HG03342 (cell line): ENCODE results near the gene ERC2.

Source experiments
- ATAC-seq: cut with Tn5 transposase; IDR thresholded peaks from one replicate; pipeline ENCODE4 v1.9.1; 2021; ENCODE audit warnings: mild to moderate bottlenecking, moderate library complexity; ENCODE audit not compliant: unreplicated experiment

The ERC2 gene

DNA sequence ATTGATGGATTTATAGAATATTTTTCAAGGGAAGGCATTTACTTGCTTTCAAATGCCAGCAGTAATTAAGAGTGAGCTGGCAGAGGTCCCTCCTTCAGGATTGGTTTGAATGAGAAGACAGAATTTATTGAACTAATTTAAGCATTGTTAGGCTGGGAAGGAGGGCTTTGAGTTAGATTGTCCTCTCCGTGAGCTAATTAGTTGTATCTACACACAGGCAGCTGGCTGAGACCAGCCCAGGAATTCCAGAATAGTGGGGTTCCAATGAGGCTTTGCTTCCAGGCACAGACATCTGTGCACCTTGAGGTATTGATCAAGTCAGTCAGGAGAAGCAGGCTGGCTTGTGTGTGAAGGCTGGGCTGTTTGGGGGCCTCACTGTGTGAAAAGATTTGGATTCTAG, 857.1 kb downstream of the ERC2 start:
- ATAC-seq = no peak

- ATAC-seq = no peak
Measured at GRCh38 chr3:55609230-55609827, 858.9 kb downstream of the ERC2 start.

DNA sequence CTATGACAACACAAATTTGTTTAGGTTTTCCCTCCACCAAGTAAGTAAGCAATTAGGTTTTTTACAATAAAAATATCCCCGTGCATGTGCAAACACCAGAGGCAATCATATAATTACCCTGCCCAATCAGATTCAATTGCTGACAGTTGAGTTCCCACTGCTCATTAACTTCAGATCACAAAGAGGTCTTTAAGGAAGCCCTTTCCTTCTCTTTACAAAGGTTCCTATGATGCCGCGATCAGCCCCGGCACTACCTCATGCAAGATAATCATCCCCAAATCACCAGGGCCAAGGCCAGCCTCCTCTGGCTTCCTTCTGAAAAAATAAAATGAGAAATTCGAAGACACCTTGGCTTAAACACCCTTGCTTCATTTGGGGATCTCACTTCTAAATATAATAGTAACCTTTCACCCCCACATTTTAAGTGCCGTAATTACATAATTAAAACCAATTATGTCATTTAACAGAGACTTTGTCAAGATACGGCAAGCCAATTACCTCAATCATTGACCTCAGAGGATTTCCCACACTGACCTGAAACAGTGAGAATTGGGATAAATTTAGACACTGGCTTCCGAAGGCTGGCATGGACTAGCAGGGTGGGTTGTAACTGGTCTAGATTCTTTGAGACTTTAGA, 859.8 kb downstream of the ERC2 start:
- no peak for ATAC-seq

- ATAC-seq = peak; percentile 78
Measured at GRCh38 chr3:55607844-55608243, 860.4 kb downstream of the ERC2 start.

GRCh38 chr3:55607175-55607574, 861.1 kb downstream of the ERC2 start:
- ATAC-seq = no peak

GRCh38 chr3:55605443-55606236, 862.6 kb downstream of the ERC2 start:
- ATAC-seq = no peak

DNA sequence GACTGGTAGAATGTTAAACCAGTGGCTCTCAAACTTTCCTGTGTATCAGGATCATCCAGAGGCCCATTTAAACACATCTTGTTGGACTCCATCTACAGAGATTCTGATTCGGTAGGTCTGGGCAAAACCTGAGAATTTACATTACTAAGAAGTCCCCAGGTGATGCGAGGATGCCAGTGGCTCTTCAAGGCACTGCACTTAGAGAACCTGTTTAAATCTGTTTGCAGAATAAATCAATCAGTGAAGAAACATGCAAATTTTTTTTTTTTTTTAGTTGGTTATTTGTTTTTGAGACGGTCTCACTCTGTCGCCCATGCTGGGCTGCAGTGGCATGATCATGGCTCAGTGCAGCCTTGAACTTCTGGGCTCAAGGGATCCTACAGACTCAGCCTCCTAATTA, 863.4 kb downstream of the ERC2 start:
- no peak for ATAC-seq

DNA sequence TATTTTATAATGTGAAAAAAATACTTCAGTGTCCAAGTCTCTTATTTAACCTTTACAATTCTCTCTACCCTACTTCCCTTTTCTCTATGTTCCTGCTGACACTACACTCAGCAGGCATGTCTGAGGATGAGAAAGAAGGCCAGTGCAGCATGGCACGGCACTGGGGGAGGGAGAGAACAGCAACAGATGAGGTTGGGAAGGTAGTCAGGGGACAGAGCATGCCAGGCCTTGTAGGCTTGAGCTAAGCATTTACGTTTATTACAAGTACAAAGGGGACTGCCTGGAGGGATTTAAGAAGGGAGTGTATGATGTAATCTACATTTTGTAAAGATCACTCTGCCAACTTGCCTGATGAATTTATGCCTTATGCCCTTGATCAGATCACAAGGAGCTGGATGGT, 863.9 kb downstream of the ERC2 start:
- no peak for ATAC-seq

- ATAC-seq = no peak
Measured at GRCh38 chr3:55601366-55602080, 866.7 kb downstream of the ERC2 start.

DNA sequence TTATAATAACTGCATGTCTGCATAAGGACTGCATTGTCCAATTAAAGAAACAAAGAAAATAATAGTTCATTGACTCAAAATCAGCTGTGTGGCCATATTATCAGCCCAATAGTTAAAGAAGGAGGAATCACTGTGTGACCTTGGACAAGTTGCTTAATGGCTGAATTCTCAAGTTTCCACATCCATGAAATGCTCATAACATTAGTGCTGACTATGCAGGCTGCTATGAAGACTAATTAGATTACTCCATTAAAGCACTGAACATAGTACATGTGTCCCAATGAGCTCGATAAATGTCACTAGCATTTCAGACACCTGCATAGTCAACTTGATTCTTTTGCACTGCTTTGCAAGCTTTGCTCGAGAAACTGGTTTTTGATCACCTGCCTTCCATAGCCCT, 870.0 kb downstream of the ERC2 start:
- no peak for ATAC-seq

DNA sequence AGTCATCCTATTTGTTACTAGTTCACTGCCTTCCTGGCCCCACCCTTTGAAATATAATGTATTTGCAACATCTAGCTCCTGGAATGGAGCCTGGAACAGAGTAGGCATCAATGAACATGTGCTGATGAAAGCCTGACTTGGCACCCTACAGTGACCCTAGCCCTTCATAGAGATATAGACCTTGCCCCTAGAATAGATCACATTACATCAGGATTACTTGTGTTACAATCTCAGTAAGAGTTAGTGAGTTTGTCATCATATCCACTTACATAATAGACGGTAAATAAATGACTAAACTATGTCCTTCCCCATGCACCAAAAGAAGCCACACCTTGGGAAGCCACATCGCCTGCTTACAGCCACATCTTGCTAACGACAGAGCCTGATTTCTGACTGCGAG, 870.6 kb downstream of the ERC2 start:
- no peak for ATAC-seq

GRCh38 chr3:55596212-55596611, 872.1 kb downstream of the ERC2 start:
- ATAC-seq = no peak

- ATAC-seq = no peak
Measured at GRCh38 chr3:55595420-55595819, 872.8 kb downstream of the ERC2 start.

GRCh38 chr3:55592572-55592971, 875.7 kb downstream of the ERC2 start:
- no peak for ATAC-seq

DNA sequence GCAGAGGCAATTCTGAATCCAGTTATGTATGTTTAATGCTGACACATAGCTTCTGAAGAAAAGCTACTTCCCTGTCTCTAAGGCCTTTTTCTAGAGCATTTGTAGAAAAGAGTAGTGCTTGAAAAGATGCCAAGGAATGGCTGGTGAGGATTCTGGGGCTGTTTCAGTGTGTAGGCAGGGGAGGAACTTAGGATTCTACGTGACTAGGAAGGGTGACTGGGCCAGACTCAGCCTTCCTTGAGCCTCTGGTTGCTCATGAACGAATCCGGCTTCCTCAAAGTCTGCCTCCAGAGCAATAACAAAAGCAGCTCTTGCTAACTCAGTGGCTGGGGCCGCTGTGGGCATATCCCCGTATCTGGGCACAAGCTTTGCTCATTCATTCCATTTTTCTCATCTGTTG, 876.4 kb downstream of the ERC2 start:
- ATAC-seq = no peak

DNA sequence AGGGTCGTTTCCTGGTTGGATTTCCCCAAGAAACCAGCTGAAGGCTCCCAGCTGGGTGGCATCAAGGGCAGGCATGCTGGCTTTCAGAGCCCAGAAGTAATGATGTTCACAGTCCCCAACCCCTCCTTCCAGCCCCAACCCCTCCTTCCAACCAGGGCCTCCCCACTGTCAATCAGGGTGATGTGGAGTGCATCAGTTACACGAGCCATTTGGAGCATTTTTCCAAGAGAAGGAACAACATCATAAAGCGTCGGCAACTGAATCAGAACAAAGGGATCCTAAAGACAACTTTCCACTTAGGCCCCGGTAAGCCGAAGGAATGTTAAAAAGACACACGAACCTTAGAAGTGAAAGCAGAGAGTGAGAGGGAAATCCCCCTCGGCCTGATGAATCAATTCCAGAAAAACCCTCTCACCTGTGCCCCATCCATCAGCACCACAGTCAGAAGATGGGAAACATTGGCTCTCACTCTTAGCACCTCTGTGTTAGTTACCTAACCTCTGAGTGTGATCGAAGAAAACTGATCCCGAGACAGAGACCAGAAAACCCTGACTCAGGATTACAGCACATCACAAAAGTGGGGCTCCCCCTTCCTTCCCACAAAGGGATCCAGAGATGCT, 880.0 kb downstream of the ERC2 start:
- ATAC-seq = no peak

DNA sequence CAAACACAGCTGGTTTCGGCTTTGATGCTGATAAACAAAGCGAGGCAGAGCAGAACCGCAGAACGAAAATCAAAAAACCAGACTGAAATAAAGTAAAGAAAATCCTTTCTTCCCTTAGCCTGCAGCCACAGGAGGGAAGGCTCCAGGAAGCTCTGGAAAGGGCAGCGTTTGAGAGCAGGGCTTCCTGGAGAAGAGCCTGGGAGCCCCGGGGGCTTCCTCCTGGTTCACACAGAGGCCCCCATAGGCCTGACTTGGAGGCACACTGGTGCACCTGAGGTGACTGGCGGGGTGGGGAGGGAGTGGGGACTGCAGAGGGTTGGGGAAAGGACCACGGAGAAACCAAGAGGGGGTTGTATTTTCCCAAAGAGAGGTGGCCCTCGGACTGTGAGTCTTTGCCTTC, 882.4 kb downstream of the ERC2 start:
- no peak for ATAC-seq

GRCh38 chr3:55584716-55585368, 883.4 kb downstream of the ERC2 start:
- no peak for ATAC-seq

- no peak for ATAC-seq
Measured at GRCh38 chr3:55584030-55584429, 884.2 kb downstream of the ERC2 start.

DNA sequence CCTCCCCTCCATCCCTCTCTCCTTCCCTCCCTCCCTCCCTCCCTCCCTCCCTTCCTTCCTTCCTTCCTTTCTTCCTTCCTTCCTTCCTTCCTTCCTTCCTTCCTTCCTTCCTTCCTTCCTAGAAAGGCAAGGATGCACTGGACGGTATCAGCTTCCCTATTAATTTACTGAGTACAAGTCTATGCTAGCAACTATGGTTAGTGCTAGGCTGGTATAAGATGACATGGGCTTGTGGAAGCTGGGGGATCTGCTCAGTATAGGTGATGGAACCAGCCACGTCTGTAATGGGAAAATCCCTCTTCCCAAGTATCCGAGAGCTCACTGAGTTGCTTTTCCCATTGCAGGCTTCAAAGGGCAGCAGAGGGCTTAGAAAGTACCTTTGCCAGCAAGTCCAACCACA, 884.8 kb downstream of the ERC2 start:
- ATAC-seq = no peak

- no peak for ATAC-seq
Measured at GRCh38 chr3:55579496-55579895, 888.8 kb downstream of the ERC2 start.
